Right ventricle myocardium inferior (tissue), 1 donor: Measurements from ENCODE around the gene NFAM1. TPM values are rescaled to one million over a fixed set of nuclear protein-coding genes. Genes with fewer than 3 reads are reported as not detected.
A peak's percentile ranks its signal among the peaks of the same experiment; 100 is the strongest.

Experiments
- ATAC-seq: fragments of 200-7000 bp; cut with Tn5 transposase; one replicate; pipeline ENCODE4 v1.9.1; 2020; ENCODE audit warnings: mild to moderate bottlenecking, moderate library complexity
- DNase-seq: peaks from one replicate; pipeline ENCODE4 v3.0.0; 2021; ENCODE audit errors: missing footprints
- intact Hi-C: fragments of 100-400 bp; cut with DNase I; formaldehyde crosslinking; loops from one replicate; pipeline ENCODE4 v1.11.0; 2022
- total RNA-seq: library from RNA; stranded (reverse); fragmentation: NEBNext Ultra II Directional; extraction: Animal tissue kit (Norgen Biotek cat#: 25700); gene quantifications from one replicate; pipeline ENCODE4 v1.2.1, GENCODE V29; 2021
- donor health status: DM: no; HTN: yes; CAD: no; lungs with severe emphysema.

NFAM1 gene
- total RNA-seq, 1 donor from 2014 or later: 2.9 TPM

DNA sequence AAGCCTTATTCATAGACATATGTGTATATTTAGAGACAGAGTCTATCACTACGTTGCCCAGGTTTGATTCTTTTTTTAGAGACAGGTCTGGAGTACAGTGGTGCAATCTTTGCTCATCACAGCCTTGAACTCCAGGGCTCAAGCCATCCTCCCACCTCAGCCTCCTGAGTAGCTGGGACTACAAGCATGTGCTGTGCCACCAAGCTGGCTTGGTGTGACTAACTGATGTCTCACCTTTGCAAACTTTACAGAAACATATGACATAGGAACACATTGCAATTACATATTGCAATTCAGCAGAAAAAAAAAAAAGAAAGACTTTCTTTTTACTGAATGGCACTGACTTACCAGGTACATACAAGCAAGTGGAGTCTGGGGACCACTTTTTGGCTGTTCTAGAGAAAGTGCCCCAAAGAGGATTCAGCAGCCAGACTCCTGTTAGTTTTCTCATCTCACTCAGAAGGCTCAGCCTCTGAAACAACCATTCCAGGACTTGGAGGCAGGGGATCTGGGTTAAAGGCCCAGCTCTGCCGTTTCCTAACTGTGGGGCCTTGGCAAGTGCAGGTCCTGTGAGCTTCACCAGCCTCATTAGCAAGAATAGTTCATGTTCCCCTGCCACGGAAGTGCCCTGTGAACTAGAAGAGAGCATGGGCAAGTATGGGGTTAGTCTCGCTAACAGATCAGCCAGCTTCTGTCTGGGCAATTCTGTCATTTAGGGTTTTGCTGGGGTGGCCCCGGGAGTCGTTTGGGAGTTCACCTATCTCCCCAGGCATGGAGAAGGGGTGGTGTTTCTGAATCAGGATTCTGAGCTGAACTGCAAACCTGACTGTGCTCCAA lies 11.3 kb upstream of the NFAM1 start:
- no peak for DNase-seq
- intact Hi-C loops: loop anchor here (5.0 kb wide), 1 partner anchor 171 kb away; the partner anchor contains the start of gene TCF20
- ATAC-seq: no peak

GRCh38 chr22:42442748-42443147 lies 10.5 kb upstream of the NFAM1 start:
- DNase-seq (no peak), ATAC-seq (no peak)
- intact Hi-C loops: loop anchor here (5.0 kb wide), 1 partner anchor 170 kb away; the partner anchor contains the start of gene TCF20

GRCh38 chr22:42440728-42441127 lies 8.5 kb upstream of the NFAM1 start:
- no peak for DNase-seq
- no peak for ATAC-seq
- intact Hi-C loops: loop anchor here (5.0 kb wide), 1 partner anchor 168 kb away; the partner anchor contains the start of gene TCF20

- no peak for ATAC-seq
- intact Hi-C loops: loop anchor here (5.0 kb wide), 2 partner anchors 168 to 348 kb away; partner anchors contain the start of genes NDUFA6 and TCF20
- DNase-seq: peak; percentile 76
Observed at GRCh38 chr22:42439821-42440674, 7.8 kb upstream of the NFAM1 start.

DNA sequence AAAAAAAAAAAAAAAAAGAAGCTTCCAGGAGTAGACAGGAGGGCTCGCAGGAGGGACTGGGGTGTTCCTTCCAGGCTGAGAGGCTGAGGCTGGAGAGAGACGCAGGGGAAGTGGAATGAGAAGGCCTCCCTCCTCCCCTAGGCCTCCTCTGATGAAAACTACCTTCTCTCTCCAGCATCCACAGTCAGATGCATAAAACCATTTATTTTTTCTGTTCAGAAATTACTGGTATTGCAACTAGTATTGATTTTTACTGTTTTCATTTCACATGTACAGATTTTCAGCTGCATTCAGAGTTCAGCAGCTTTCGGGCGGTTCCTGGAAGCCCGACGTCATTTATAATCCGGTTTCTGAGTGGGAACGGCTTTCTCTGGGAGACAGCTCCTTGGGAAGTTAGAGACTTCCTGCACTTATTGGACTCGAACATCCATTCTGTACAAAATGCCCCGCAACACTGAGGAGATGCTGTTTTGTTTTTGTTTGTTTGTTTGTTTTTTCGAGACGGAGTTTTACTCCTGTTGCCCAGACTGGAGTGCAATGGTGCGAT lies 6.9 kb upstream of the NFAM1 start:
- ATAC-seq: no peak
- DNase-seq: no peak
- intact Hi-C loops: loop anchor here (5.0 kb wide), 1 partner anchor 347 kb away; the partner anchor contains the start of gene NDUFA6

DNA sequence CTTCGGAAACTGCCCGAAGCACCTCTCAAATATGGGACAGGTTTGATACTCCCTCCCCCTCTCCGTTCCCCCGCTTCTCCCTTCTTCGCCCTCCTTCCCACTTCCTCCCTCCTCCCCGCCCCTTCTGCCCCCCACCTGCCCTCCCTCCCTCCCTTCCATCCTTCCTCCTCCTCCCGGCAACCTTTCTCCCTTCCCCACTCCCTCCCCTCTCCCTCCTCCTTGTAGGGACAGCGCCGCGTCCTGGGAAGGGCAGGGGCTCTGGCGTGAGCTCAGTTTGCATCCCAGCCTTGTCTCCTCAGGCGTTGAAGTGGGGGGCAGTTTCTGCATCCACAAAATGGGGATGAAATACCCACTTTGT lies 6.1 kb upstream of the NFAM1 start:
- no peak for ATAC-seq
- no peak for DNase-seq
- intact Hi-C loops: loop anchor here (5.0 kb wide), 1 partner anchor 346 kb away; the partner anchor contains the start of gene NDUFA6

DNA sequence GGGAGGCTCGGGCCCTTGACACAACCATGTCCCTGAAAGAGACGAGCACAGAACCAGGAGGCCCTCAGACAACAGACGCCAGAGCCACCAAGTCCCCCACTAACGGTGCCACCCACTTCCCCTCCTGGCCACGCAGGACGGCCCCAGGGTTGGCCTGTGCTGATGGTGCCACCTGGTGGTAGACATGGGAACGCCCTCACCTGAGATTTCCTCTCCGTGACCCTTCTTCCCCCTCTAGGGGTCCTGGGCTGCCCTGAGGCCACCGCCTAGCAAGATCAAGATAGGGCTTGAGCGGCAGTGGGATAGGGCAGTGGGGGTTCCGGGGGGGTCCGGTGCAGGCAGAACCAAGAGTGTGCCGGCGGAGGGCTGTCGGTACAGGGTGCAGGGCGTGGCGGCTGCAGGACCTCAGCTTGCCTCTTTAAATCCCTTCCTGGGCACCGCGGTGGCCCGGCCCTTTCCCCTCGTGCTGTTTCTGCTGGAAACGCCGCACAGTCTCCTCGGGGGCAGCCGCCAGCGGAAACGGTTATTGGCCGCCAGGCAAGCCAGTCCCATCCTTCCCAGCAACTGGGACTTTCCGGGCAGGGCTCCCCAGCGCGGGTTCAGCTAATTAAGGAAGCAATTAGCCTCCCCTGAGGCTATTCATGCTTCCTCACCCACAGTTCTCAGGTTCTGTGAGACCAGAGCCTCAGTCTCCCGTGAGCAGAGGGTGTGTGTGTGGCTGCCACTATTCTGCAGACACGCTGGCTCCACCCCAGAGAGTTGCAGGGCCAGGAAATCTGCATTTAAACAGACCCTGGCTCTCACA lies 5.5 kb upstream of the NFAM1 start:
- intact Hi-C loops: loop anchor here (1.0 to 5.0 kb wide), 2 partner anchors 268 to 345 kb away; partner anchors contain the start of gene NDUFA6
- peak; percentile 88 for DNase-seq
- ATAC-seq: peak; percentile 87

GRCh38 chr22:42436404-42436803 lies 4.2 kb upstream of the NFAM1 start:
- DNase-seq (no peak), ATAC-seq (no peak)
- intact Hi-C loops: loop anchor here (5.0 kb wide), 1 partner anchor 344 kb away; the partner anchor contains the start of gene NDUFA6

DNA sequence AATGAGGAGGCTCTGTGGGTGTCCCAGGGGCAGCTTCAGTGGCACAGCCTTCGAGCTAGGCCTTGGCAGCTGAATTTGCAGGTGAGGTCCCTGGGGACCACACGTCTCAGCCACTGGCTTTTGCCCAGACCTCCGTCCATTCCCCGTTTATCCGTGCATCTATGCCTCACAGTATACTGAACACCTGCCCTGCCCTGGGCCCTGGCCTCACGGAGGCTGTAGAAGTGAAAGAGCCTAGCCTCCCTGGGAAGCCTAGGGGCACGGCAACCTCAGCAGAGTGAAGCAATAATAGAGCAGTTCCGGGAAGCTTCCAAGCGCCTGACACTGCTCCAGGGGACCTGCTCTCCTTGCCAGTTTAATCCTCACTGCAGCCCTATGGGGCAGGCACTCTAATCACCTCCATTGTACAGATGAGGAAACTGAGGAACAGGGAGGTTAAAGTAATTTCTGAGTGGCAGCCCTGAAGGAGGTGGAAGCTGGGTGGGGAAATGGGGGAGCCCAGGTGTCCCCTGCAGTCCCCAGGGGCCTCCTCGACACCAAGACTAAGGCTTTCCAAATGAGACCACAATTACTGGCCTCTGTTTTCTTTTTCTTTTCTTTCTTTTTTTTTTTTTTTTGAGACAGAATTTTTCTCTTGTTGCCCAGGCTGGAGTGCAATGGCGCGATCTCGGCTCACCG lies 2.7 kb upstream of the NFAM1 start:
- ATAC-seq (no peak), DNase-seq (no peak)
- intact Hi-C loops: loop anchor here (5.0 kb wide), 1 partner anchor 343 kb away; the partner anchor contains the start of gene NDUFA6

DNA sequence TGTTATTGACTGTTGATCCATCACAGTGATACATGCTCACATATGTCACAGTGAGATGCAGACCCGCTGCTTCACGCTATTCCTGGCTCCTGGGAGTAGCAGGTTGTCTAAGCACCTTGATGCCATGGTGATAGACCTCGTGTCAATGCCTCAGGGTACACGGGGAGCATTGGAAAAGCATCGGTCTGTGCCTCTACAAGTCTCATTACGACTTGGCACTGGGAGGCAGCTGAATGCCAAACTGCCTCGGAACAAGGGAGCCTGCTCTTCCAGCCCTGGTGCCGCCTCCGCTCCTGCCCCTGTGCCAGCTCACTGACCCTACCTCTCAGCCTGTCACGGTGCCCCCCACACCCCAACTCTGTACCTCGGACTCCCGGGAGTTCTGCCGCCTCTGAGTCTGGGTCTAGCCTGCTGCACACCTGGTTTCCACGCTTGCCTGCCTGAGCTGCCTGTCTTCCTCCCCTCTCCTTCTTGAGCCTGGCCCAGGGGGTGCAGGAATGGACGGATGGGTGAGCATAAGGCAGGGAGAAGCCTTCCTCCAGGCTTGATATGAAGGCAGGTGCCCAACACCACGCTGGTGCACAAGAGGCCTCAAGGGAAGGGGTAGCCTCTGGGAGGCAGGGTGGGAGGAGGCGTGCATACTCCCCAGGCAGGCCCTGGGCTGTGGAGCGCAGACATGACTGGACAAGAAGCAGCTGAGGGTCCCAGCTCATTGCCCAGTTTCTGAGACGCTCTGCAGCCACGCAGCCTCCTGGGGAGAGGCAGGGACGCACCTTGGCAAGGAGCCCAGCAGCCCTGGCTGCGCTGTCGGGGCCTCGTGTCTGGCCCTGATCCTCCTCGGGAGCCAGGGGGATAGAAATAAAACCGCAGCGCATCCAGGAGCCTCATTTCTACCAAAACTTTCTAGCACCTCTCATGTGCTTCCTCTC lies 1.8 kb upstream of the NFAM1 start:
- no peak for DNase-seq
- ATAC-seq: no peak

GRCh38 chr22:42432818-42433217 lies 615 bp upstream of the NFAM1 start:
- DNase-seq (no peak), ATAC-seq (no peak)
- intact Hi-C loops: no loop called here

More for the DNA sequence above, 1.8 kb upstream of the NFAM1 start:
- intact Hi-C loops: no loop called here

GRCh38 chr22:42431401-42432019 lies 693 bp downstream of the NFAM1 start:
- intact Hi-C loops: no loop called here
- DNase-seq: no peak
- no peak for ATAC-seq

DNA sequence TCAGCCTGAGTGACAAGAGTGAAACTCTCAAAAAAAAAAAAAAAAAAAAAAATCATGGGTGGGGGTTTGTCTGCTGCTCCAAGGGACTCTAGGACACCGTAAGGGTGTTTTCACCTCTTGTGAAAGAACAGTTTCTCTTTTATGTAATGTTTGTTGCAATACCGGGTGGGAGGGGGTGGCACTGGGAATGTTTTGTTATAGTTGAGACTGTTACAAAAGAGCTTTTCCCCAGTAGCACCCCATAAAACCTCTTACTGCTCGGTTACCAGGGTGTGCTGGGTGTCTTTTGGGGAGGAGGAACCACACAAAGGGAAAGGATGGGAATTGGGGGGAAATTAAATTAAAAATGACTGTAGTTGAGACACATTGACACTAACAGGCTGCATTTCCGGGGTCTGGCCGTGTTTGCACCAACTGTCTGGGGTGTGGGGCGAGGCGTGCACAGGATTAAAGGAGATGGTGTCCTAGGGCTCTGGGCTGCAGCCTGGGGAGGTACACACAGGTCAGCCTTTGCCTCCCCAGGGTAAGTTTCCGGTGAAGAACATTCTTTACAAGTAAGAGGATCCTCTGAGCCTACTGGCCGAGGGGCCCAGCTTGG lies 1.6 kb downstream of the NFAM1 start:
- DNase-seq (no peak), ATAC-seq (no peak)
- intact Hi-C loops: no loop called here

DNA sequence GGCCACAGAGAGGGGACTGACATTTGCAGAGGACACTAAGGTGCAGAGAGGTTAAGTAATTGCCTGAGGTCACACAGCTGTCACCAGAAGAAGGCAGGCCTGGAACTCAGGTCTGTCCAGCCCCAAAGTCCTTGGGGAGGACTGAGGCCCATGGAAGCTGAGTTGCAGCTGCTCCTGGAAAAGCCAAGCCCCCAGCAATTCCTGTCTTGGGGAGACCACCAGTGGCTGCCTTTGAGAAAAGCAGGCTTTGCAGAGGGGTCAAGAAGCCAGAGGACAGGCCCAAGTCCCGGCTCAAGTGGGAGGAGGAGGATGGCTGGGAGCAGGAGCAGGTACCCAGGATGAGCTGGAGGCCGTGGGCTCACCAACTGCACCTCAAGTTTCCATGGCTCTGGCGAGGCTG lies 3.4 kb downstream of the NFAM1 start:
- no peak for DNase-seq
- intact Hi-C loops: no loop called here
- no peak for ATAC-seq

- DNase-seq (peak; percentile 17), ATAC-seq (no peak)
- intact Hi-C loops: no loop called here
Observed at GRCh38 chr22:42428025-42428424, 4.2 kb downstream of the NFAM1 start.

DNA sequence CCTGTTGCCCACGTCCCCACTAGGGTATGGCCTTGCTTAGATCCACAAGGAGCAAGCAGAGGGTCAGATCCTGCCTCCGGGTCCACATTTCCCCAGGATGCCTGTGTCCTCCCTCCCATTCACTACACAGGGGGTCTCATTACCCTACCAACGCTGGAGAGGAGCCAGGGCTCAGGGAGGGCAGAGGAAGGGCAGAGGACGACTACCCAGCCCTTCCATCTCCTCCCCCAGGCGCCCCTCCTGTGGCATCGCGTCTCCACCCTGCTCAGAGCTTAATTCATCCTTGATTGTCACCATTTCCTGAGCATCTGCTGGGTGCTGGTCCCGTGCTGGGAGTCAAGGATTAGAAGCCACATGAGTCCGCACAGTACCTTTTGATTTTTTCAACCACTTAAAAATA lies 5.0 kb downstream of the NFAM1 start:
- DNase-seq: no peak
- intact Hi-C loops: no loop called here
- ATAC-seq: no peak
